Measurements from ENCODE around the gene TEKTIP1.
A peak's percentile ranks its signal among the peaks of the same experiment; 100 is the strongest.

Gene TEKTIP1

GRCh38 chr19:3496392-3497273, 42.3 kb upstream of the TEKTIP1 start:
- Histone ChIP-seq H3K9ac (ENCODE audit: low read length) (no peak overlapping the region), H3K4me1 (ENCODE audit: low read length) (peaks cover 10% of the 10 kb centered on the region), H4K20me1 (ENCODE audit: insufficient read depth, low read length) (no peaks in the 10 kb centered on the region; the same call in 1 of the 2 replicates), H2AFZ (ENCODE audit: low read depth, low read length) (no peak overlapping the region), H3K27ac (ENCODE audit: low read length) (no peak overlapping the region), H3K4me3 (ENCODE audit: low read length) (no peak overlapping the region), H3K27me3 (ENCODE audit: low read depth, low read length) (no peaks in the 10 kb centered on the region), H3K4me2 (ENCODE audit: low read length) (no peak overlapping the region), H3K36me3 (replicated peaks; ENCODE audit: low read depth, low read length) (peaks cover 30% of the 10 kb centered on the region), H3K9me3 (ENCODE audit: insufficient read depth, low read length) (no peaks in the 10 kb centered on the region), H3K79me2 (ENCODE audit: low read length) (peaks cover 40% of the 10 kb centered on the region)
- no peak for TF ChIP-seq EZH2phosphoT487 (IDR thresholded peaks at IDR 0.05; ENCODE audit: low read depth)
- TF ChIP-seq CTCF (IDR thresholded peaks at IDR 0.05; ENCODE audit: low read depth, low read length): no peak

GRCh38 chr19:3497757-3498520, 41.0 kb upstream of the TEKTIP1 start:
- Histone ChIP-seq H3K9ac (ENCODE audit: low read length) (no peak overlapping the region), H3K36me3 (replicated peaks; ENCODE audit: low read depth, low read length) (peaks cover 26% of the 10 kb centered on the region), H2AFZ (ENCODE audit: low read depth, low read length) (no peak overlapping the region), H4K20me1 (ENCODE audit: insufficient read depth, low read length) (no peaks in the 10 kb centered on the region), H3K4me3 (ENCODE audit: low read length) (no peak overlapping the region), H3K79me2 (ENCODE audit: low read length) (peaks cover 40% of the 10 kb centered on the region), H3K4me1 (ENCODE audit: low read length) (peaks cover 10% of the 10 kb centered on the region), H3K4me2 (ENCODE audit: low read length) (no peak overlapping the region), H3K27ac (ENCODE audit: low read length) (no peak overlapping the region), H3K9me3 (ENCODE audit: insufficient read depth, low read length) (no peaks in the 10 kb centered on the region), H3K27me3 (ENCODE audit: low read depth, low read length) (no peaks in the 10 kb centered on the region)
- TF ChIP-seq EZH2phosphoT487 (IDR thresholded peaks at IDR 0.05; ENCODE audit: low read depth) (no peak), CTCF (IDR thresholded peaks at IDR 0.05; ENCODE audit: low read depth, low read length) (no peak)

GRCh38 chr19:3499738-3500428, 39.1 kb upstream of the TEKTIP1 start:
- H3K4me3 ChIP-seq (ENCODE audit: low read length): peak overlapping the region; percentile 90
- H3K9me3 ChIP-seq (ENCODE audit: insufficient read depth, low read length): no peaks in the 10 kb centered on the region
- H2AFZ ChIP-seq (ENCODE audit: low read depth, low read length): peak overlapping the region; percentile 71; the same call in 1 of the 2 replicates
- TF ChIP-seq EZH2phosphoT487 (IDR thresholded peaks at IDR 0.05; ENCODE audit: low read depth): no peak
- no peak for TF ChIP-seq CTCF (IDR thresholded peaks at IDR 0.05; ENCODE audit: low read depth, low read length)
- peak overlapping the region; percentile 79 for H3K9ac ChIP-seq (ENCODE audit: low read length)
- peaks cover 40% of the 10 kb centered on the region for H3K79me2 ChIP-seq (ENCODE audit: low read length)
- H3K27me3 ChIP-seq (ENCODE audit: low read depth, low read length): no peaks in the 10 kb centered on the region
- peaks cover 21% of the 10 kb centered on the region for H3K36me3 ChIP-seq (replicated peaks; ENCODE audit: low read depth, low read length)
- peak overlapping the region; percentile 92 for H3K4me2 ChIP-seq (ENCODE audit: low read length)
- no peaks in the 10 kb centered on the region for H4K20me1 ChIP-seq (ENCODE audit: insufficient read depth, low read length)
- H3K27ac ChIP-seq (ENCODE audit: low read length): peak overlapping the region; percentile 70
- H3K4me1 ChIP-seq (ENCODE audit: low read length): peaks cover 14% of the 10 kb centered on the region
